OCI-LY1 (cell line): ENCODE results near the gene TRPC4AP.

Experiments
- H2AFZ ChIP-seq: fragments of 200-600 bp; sonication (generic), shearing (Covaris generic); 2 replicates; pipeline ENCODE4 v1.6.0; 2014; ENCODE audit warnings: antibody characterized with exemption, mild to moderate bottlenecking, low read length
- H3F3A ChIP-seq: fragments of 200-600 bp; sonication (generic), shearing (Covaris generic); 2 replicates; pipeline ENCODE4 v1.6.0; 2014; ENCODE audit warnings: mild to moderate bottlenecking, antibody characterized with exemption, low read length, moderate library complexity; ENCODE audit not compliant: insufficient read depth
- H3K27ac ChIP-seq: fragments of 200-600 bp; sonication (generic); 2 replicates; pipeline ENCODE4 v1.5.1; 2014; ENCODE audit warnings: low read length, mixed run types, mild to moderate bottlenecking, low read depth; ENCODE audit not compliant: poor library complexity, severe bottlenecking
- H3K27me3 ChIP-seq: fragments of 200-600 bp; sonication (generic); 2 replicates; pipeline ENCODE4 v1.6.0; 2014; ENCODE audit warnings: antibody characterized with exemption, mild to moderate bottlenecking, low read length, moderate library complexity; ENCODE audit not compliant: insufficient read depth
- H3K36me3 ChIP-seq: fragments of 200-600 bp; sonication (generic); 2 replicates; pipeline ENCODE4 v1.6.1; 2014; ENCODE audit warnings: mild to moderate bottlenecking, antibody characterized with exemption, low read length, moderate library complexity, mixed read lengths; ENCODE audit not compliant: insufficient read depth
- H3K4me1 ChIP-seq: fragments of 200-600 bp; sonication (generic); 2 replicates; pipeline ENCODE4 v1.5.1; 2014; ENCODE audit warnings: mild to moderate bottlenecking, low read length, moderate library complexity; ENCODE audit not compliant: insufficient read depth, severe bottlenecking
- H3K4me2 ChIP-seq: fragments of 200-600 bp; sonication (generic), shearing (Covaris generic); 2 replicates; pipeline ENCODE4 v1.6.1; 2014; ENCODE audit warnings: low read length
- H3K4me3 ChIP-seq: fragments of 200-600 bp; sonication (generic); 2 replicates; pipeline ENCODE4 v1.5.1; 2014; ENCODE audit warnings: low read length, low read depth, mild to moderate bottlenecking, mixed read lengths; ENCODE audit not compliant: poor library complexity, severe bottlenecking
- H3K79me2 ChIP-seq: fragments of 200-600 bp; shearing (Covaris generic); 2 replicates; pipeline ENCODE4 v1.6.1; 2016; ENCODE audit warnings: mixed run types, low read length, mixed read lengths; ENCODE audit not compliant: insufficient read depth
- H3K9ac ChIP-seq: fragments of 200-600 bp; sonication (generic), shearing (Covaris generic); 2 replicates; pipeline ENCODE4 v1.6.1; 2014; ENCODE audit warnings: mild to moderate bottlenecking, low read length, mixed read lengths
- H3K9me2 ChIP-seq: fragments of 200-600 bp; sonication (generic), shearing (Covaris generic); 2 replicates; pipeline ENCODE4 v1.6.1; 2014; ENCODE audit warnings: low read depth, mild to moderate bottlenecking, low read length, mixed read lengths
- H3K9me3 ChIP-seq: fragments of 200-600 bp; shearing (Covaris generic); 2 replicates; pipeline ENCODE4 v1.6.1; 2014; ENCODE audit warnings: low read length, mixed read lengths
- H4K20me1 ChIP-seq: fragments of 200-600 bp; sonication (generic), shearing (Covaris generic); 2 replicates; pipeline ENCODE4 v1.6.0; 2016; ENCODE audit warnings: mild to moderate bottlenecking, low read length; ENCODE audit not compliant: insufficient read depth
- EZH2 ChIP-seq: fragments of 200-600 bp; sonication (generic), shearing (Covaris generic); IDR thresholded peaks from 2 replicates; pipeline ENCODE4 v1.8.0; 2017; ENCODE audit warnings: borderline replicate concordance, mixed run types, mild to moderate bottlenecking, antibody characterized with exemption, low read length, moderate library complexity, mixed read lengths
- TF ChIP-seq, protein P1 (sequence below): fragments of 200-600 bp; sonication (generic), shearing (Covaris generic); IDR thresholded peaks from 2 replicates; pipeline ENCODE4 v1.5.1; 2017; ENCODE audit warnings: mild to moderate bottlenecking, antibody characterized with exemption, low read length, moderate library complexity, mixed read lengths

Gene TRPC4AP

DNA sequence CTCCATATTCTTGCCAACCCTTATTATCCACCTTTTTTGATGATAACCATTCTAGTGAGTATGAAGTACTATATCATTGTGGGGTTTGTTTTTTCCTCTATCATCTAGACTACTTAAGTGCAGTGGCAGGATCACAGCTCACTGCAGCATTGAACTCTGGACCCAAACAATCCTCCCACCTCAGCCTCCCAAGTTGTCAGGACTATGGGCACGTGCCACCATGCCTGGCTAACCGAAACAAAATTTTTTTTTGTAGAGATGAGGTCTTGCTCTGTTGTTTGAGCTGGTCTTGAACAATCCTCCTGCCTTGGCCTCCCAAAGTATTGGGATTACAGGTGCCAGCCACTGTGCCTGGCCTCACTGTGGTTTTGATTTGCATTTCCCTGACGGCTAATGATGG lies 67.5 kb downstream of the TRPC4AP start:
- Histone ChIP-seq H2AFZ (no peak overlapping the region), H3K9me2 (no peaks in the 10 kb centered on the region), H3K27me3 (no peaks in the 10 kb centered on the region), H3K4me2 (no peak overlapping the region), H3K9ac (no peak overlapping the region), H3K79me2 (no peaks in the 10 kb centered on the region), H3K4me3 (no peak overlapping the region), H3K4me1 (no peaks in the 10 kb centered on the region), H3K36me3 (peaks cover 19% of the 10 kb centered on the region; the same call in 1 of the 2 replicates), H3F3A (no peaks in the 10 kb centered on the region), H4K20me1 (no peaks in the 10 kb centered on the region), H3K9me3 (no peaks in the 10 kb centered on the region), H3K27ac (no peak overlapping the region)
- no peak for TF ChIP-seq EZH2
- TF ChIP-seq, protein P1, sequence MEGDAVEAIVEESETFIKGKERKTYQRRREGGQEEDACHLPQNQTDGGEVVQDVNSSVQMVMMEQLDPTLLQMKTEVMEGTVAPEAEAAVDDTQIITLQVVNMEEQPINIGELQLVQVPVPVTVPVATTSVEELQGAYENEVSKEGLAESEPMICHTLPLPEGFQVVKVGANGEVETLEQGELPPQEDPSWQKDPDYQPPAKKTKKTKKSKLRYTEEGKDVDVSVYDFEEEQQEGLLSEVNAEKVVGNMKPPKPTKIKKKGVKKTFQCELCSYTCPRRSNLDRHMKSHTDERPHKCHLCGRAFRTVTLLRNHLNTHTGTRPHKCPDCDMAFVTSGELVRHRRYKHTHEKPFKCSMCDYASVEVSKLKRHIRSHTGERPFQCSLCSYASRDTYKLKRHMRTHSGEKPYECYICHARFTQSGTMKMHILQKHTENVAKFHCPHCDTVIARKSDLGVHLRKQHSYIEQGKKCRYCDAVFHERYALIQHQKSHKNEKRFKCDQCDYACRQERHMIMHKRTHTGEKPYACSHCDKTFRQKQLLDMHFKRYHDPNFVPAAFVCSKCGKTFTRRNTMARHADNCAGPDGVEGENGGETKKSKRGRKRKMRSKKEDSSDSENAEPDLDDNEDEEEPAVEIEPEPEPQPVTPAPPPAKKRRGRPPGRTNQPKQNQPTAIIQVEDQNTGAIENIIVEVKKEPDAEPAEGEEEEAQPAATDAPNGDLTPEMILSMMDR, result no peak

DNA sequence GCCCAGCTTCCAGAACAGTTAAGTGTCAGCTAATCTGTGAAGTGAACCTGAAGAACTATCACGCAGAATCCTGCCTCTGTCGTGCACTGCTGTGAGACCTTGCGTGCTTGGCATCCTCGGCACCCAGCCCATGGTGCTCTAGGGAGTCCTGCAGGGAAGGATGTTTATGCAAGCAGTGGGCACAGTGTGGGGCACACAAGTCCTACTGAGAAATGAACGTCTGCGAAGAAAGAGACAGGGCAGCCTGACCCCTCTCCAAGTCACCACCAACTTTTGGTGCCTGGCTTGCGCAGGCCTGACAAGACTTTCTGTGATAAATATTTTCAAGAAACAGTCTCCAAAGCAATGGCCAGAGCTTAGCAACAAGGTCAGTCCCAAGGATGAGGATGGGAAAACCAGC lies 69.0 kb downstream of the TRPC4AP start:
- peaks cover 24% of the 10 kb centered on the region; the same call in 1 of the 2 replicates for H3K36me3 ChIP-seq
- H3K27me3 ChIP-seq, result no peaks in the 10 kb centered on the region
- H3K4me2 ChIP-seq, result no peak overlapping the region
- no peak overlapping the region for H3K27ac ChIP-seq
- H3K9ac ChIP-seq, result no peak overlapping the region
- H3K4me3 ChIP-seq, result no peak overlapping the region
- TF ChIP-seq, protein P1, result no peak
- no peak for TF ChIP-seq EZH2
- no peaks in the 10 kb centered on the region for H3K4me1 ChIP-seq
- no peaks in the 10 kb centered on the region for H3K9me2 ChIP-seq
- H3K79me2 ChIP-seq, result no peaks in the 10 kb centered on the region
- H4K20me1 ChIP-seq, result no peaks in the 10 kb centered on the region
- no peak overlapping the region for H2AFZ ChIP-seq
- no peaks in the 10 kb centered on the region for H3K9me3 ChIP-seq
- no peaks in the 10 kb centered on the region for H3F3A ChIP-seq

DNA sequence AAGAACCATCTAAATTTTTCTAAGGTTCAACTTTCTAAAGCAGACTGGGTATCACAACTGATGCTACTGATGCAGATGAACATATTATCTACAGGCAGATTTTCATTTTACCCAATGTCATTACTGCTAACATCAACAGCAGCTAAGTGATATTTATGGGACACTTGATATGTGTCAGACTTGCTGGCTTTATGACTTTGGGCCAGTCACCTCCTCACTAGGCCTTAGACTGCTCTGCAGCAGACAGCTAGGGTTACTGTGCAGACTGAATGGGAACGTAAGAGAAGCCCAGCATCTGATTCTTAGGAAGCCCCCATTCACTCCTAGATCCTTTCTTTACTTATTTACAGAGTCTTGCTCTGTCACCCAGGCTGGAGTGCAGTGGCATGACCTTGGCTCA lies 70.8 kb downstream of the TRPC4AP start:
- Histone ChIP-seq H3K9me2 (no peaks in the 10 kb centered on the region), H3K27me3 (no peaks in the 10 kb centered on the region), H3K4me1 (no peaks in the 10 kb centered on the region), H3K79me2 (no peaks in the 10 kb centered on the region), H3K9me3 (no peaks in the 10 kb centered on the region), H3F3A (no peaks in the 10 kb centered on the region), H2AFZ (no peak overlapping the region), H3K4me3 (no peak overlapping the region), H3K4me2 (no peak overlapping the region), H3K9ac (no peak overlapping the region), H4K20me1 (no peaks in the 10 kb centered on the region), H3K27ac (no peak overlapping the region), H3K36me3 (peaks cover 24% of the 10 kb centered on the region; the same call in 1 of the 2 replicates)
- TF ChIP-seq, protein P1, result no peak
- no peak for TF ChIP-seq EZH2
